CD4-positive, alpha-beta T cell treated with Interleukin-21 for 1 hour (primary cell): ENCODE data around the gene KCNK18.
"Not testable (repeated sequence)": the region's sequence is repeated elsewhere in the genome, so short reads cannot be mapped to it uniquely, and the experiment has no call there.

Source experiments
- DNase-seq: peaks from one replicate; pipeline ENCODE4 v3.0.0-alpha.2; 2020

Gene KCNK18

GRCh38 chr10:117174439-117175214 lies 22.7 kb upstream of the KCNK18 start:
- peak; percentile 82 for DNase-seq

GRCh38 chr10:117175215-117175900 lies 21.9 kb upstream of the KCNK18 start:
- DNase-seq = peak; percentile 19

GRCh38 chr10:117175901-117176534 lies 21.3 kb upstream of the KCNK18 start:
- peak; percentile 72 for DNase-seq

- no peak for DNase-seq
These were observed 19.1 kb upstream of the KCNK18 start for GRCh38 chr10:117178190-117178589.

- no peak for DNase-seq
These were observed 13.0 kb upstream of the KCNK18 start for GRCh38 chr10:117184296-117184695.

- DNase-seq = no peak
These were observed 12.5 kb upstream of the KCNK18 start for GRCh38 chr10:117184821-117185220.

GRCh38 chr10:117185817-117186216 lies 11.5 kb upstream of the KCNK18 start:
- not testable (repeated sequence) for DNase-seq

GRCh38 chr10:117186832-117187615 lies 10.3 kb upstream of the KCNK18 start:
- DNase-seq = peak; percentile 10

- DNase-seq = no peak
These were observed 8.9 kb upstream of the KCNK18 start for GRCh38 chr10:117188371-117188770.

- no peak for DNase-seq
These were observed 7.7 kb upstream of the KCNK18 start for GRCh38 chr10:117189557-117189956.

GRCh38 chr10:117198088-117198487 lies 799 bp downstream of the KCNK18 start:
- DNase-seq = no peak

- no peak for DNase-seq
These were observed 4.5 kb downstream of the KCNK18 start for GRCh38 chr10:117201826-117202225.

- no peak for DNase-seq
These were observed 7.0 kb downstream of the KCNK18 start for GRCh38 chr10:117204316-117204715.

- no peak for DNase-seq
These were observed 14.9 kb downstream of the KCNK18 start for GRCh38 chr10:117212176-117212575.

- DNase-seq = no peak
These were observed 17.1 kb downstream of the KCNK18 start for GRCh38 chr10:117214401-117214800.

GRCh38 chr10:117215079-117215478 lies 17.8 kb downstream of the KCNK18 start:
- no peak for DNase-seq

GRCh38 chr10:117216028-117216427 lies 18.7 kb downstream of the KCNK18 start:
- DNase-seq = no peak

GRCh38 chr10:117216611-117217195 lies 19.4 kb downstream of the KCNK18 start:
- peak; percentile 61 for DNase-seq

GRCh38 chr10:117217196-117217761 lies 20.0 kb downstream of the KCNK18 start:
- DNase-seq = no peak

GRCh38 chr10:117218654-117219053 lies 21.4 kb downstream of the KCNK18 start:
- DNase-seq = no peak

- no peak for DNase-seq
These were observed 23.9 kb downstream of the KCNK18 start for GRCh38 chr10:117221156-117221711.

- no peak for DNase-seq
These were observed 25.3 kb downstream of the KCNK18 start for GRCh38 chr10:117222552-117222951.
